ENCODE data around the gene CFAP97D1. TPM values are rescaled to one million over a fixed set of nuclear protein-coding genes. Genes with fewer than 3 reads are reported as not detected.

CFAP97D1 gene
- total RNA-seq, 1 donor from 2014 or later, result not detected

DNA sequence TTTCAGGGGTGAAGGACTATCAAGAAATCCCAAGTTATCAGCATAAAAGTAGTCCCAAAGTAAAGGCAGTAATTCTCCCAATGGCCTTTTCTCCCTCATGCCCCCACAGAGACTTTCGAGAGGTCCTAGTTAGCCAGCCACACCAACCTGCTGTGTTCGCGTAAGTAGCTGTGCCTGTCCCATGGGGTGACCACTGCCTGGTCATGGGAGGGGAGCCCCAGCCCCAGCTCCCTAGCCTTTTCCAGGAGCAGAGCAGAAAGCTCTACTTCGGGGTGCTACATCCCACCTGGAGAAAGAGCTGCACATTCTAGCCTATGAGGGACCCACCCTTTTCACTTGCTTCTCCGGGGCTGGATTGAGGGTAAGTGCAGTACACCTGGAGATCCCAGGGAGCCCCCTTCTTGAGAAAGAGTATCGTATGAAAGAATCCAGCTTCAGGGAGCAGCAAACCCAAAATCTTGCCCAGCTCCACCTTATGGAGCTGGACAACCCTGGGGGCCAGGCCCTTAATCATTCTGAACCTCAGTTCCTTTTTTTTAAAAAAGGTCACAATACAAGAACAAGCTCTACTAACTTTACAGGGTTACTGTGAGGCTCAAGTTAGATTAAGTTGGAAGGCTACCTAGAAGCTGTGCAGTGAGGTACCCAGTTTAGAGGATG lies 13.1 kb upstream of the CFAP97D1 start:
- TF ChIP-seq, protein P1, sequence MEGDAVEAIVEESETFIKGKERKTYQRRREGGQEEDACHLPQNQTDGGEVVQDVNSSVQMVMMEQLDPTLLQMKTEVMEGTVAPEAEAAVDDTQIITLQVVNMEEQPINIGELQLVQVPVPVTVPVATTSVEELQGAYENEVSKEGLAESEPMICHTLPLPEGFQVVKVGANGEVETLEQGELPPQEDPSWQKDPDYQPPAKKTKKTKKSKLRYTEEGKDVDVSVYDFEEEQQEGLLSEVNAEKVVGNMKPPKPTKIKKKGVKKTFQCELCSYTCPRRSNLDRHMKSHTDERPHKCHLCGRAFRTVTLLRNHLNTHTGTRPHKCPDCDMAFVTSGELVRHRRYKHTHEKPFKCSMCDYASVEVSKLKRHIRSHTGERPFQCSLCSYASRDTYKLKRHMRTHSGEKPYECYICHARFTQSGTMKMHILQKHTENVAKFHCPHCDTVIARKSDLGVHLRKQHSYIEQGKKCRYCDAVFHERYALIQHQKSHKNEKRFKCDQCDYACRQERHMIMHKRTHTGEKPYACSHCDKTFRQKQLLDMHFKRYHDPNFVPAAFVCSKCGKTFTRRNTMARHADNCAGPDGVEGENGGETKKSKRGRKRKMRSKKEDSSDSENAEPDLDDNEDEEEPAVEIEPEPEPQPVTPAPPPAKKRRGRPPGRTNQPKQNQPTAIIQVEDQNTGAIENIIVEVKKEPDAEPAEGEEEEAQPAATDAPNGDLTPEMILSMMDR (conservative IDR thresholded peaks at IDR 0.05; ENCODE audit: low read depth, low read length), result no peak
- no peak overlapping the region for H3K4me3 ChIP-seq (ENCODE audit: low read depth, low read length)
- no peak for DNase-seq (ENCODE audit: low read depth)

DNA sequence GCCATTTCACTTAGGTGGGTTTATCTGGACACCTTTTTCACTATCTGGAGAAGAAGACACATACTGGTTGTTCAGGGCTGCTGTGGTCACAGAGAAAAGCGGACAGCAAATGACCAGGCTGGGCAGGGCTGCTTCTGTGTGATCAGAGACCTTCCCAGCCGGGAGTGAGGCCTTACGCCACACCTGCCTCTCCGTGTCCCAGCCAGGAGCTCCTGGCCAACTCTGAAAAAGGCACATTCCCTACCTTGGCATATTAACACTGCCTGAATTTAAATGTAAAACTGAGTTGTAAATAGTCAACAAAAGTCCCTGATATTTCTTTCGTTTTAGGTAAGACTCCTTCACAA lies 12.5 kb upstream of the CFAP97D1 start:
- H3K4me3 ChIP-seq (ENCODE audit: low read depth, low read length), result no peak overlapping the region
- DNase-seq (ENCODE audit: low read depth), result no peak
- TF ChIP-seq, protein P1 (conservative IDR thresholded peaks at IDR 0.05; ENCODE audit: low read depth, low read length), result no peak

DNA sequence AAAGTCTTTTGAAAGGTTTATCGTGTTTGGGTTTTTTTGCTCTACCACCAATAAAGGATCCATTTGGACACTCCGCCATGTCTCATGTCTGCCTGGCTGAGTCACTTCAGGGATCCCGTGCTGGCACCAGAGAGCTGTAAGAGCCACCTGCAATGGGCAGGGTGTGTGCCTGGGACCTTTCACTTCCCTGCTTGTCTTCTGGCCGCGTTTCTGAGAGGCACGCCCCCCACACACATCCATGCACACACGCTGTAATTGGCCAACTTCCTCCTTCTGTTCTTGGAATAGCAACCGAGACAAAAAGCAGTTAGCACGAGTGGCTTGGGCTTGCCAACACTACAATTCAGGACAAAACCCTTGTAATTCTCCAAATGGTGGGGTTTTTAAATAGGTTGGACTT lies 11.9 kb upstream of the CFAP97D1 start:
- no peak for DNase-seq (ENCODE audit: low read depth)
- TF ChIP-seq, protein P1 (conservative IDR thresholded peaks at IDR 0.05; ENCODE audit: low read depth, low read length), result no peak
- no peak overlapping the region for H3K4me3 ChIP-seq (ENCODE audit: low read depth, low read length)

DNA sequence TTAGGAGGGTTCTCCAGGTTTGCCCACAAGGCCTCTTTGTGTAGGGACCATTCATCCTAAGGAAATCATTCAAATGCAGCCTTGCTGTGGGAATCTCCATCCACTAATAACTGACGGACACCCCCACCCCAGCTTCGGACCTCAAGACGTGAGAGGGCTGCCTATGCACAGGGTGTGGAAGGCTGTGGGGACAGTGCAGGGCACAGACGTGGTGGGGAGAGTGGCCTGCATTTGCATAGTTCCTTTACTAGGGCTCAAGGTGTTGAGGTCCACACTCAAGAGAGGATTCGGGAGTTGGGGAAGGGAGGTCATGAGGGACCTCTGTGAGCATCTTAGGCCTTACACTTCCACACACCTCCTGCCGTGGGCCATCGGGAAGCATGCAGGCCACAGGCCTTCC lies 11.3 kb upstream of the CFAP97D1 start:
- DNase-seq (ENCODE audit: low read depth), result no peak
- TF ChIP-seq, protein P1 (conservative IDR thresholded peaks at IDR 0.05; ENCODE audit: low read depth, low read length), result no peak
- no peak overlapping the region for H3K4me3 ChIP-seq (ENCODE audit: low read depth, low read length)

DNA sequence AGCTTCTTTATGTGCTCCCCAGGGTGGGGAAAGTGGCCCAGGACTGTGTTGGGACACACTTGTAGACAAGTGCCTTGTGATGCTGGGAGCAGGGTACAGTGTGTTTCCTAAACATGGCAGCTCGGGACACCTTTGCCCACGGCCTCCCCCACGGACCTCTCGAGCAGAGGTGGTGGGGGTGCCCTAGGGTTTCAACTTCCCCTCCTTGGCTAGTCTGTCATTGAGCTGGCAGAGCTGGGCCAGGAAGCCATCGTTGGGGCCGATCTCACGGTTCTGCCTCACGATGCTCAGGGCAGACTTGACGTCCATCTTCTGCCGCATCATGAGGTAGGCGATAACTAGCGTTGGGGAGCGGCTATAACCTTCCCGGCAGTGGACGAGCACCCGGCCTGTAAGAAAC lies 10.8 kb upstream of the CFAP97D1 start:
- no peak overlapping the region for H3K4me3 ChIP-seq (ENCODE audit: low read depth, low read length)
- TF ChIP-seq, protein P1 (conservative IDR thresholded peaks at IDR 0.05; ENCODE audit: low read depth, low read length), result no peak
- DNase-seq (ENCODE audit: low read depth), result no peak

DNA sequence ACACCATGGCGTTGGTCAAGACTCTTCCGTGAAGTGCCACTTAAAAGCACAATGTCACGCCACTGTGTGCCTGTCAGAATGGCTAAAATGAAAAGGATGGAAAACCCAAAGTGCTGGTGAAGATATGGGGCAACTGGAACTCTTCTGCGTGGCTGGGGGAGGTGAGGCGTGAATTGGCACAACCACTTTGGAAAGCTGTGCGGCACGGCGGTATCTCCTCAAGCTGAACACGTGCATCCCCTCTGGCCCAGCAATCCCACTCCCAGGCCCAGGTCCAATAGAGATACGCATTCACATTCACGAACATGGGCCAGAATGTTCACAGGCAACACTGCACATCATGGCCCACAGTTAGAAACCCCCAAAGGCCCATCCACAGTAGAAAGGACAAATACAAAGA lies 10.4 kb upstream of the CFAP97D1 start:
- TF ChIP-seq, protein P1 (conservative IDR thresholded peaks at IDR 0.05; ENCODE audit: low read depth, low read length), result no peak
- no peak for DNase-seq (ENCODE audit: low read depth)
- H3K4me3 ChIP-seq (ENCODE audit: low read depth, low read length), result no peak overlapping the region

DNA sequence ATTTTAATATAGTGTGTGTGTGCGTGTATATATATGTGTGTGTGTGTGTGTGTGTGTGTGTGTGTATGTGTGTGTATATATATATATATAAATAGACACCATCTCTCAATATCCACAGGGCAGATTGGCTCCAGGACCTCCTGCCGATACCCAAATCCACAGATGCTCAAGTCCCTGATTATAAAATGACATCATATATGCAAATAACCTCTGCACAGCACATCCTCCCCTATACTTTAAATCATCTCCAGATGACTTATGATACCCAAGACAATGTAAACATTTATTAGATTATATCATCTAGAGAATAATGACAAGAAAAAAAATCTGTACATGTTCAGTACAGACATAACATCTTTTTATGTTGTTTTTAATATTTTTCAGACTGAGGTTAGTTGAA lies 9.3 kb upstream of the CFAP97D1 start:
- H3K4me3 ChIP-seq (ENCODE audit: low read depth, low read length), result no peak overlapping the region
- TF ChIP-seq, protein P1 (conservative IDR thresholded peaks at IDR 0.05; ENCODE audit: low read depth, low read length), result no peak
- DNase-seq (ENCODE audit: low read depth), result no peak
